HEK293 (cell line): Measurements from ENCODE around the gene KLHL30.

Experiments used
- CTCF ChIP-seq: fragments of 450-650 bp; formaldehyde crosslinking; IDR thresholded peaks from 2 replicates; pipeline ENCODE4 v1.5.1; 2016; ENCODE audit warnings: missing biosample characterization, missing genetic modification characterization
- ZBTB1 ChIP-seq: fragments of 450-650 bp; formaldehyde crosslinking; IDR thresholded peaks from 2 replicates; pipeline ENCODE4 v1.5.1; 2016; ENCODE audit warnings: missing biosample characterization, missing genetic modification characterization
- ZFHX2 ChIP-seq: fragments of 450-650 bp; formaldehyde crosslinking; conservative IDR thresholded peaks from 2 replicates; pipeline ENCODE4 v1.5.1; 2016; ENCODE audit warnings: missing biosample characterization, missing genetic modification characterization
- ZNF211 ChIP-seq: fragments of 450-650 bp; formaldehyde crosslinking; IDR thresholded peaks from 2 replicates; pipeline ENCODE4 v1.5.1; 2016; ENCODE audit warnings: low read depth, missing biosample characterization, missing genetic modification characterization
- ZNF350 ChIP-seq: fragments of 450-650 bp; formaldehyde crosslinking; IDR thresholded peaks from 2 replicates; pipeline ENCODE4 v1.5.0; 2017; ENCODE audit warnings: missing biosample characterization, mild to moderate bottlenecking, missing genetic modification characterization
- ZNF416 ChIP-seq: fragments of 450-650 bp; formaldehyde crosslinking; IDR thresholded peaks from 2 replicates; pipeline ENCODE4 v1.5.1; 2016; ENCODE audit warnings: missing biosample characterization, missing genetic modification characterization
- ZNF792 ChIP-seq: fragments of 450-650 bp; formaldehyde crosslinking; IDR thresholded peaks from 2 replicates; pipeline ENCODE4 v1.5.1; 2016; ENCODE audit warnings: missing biosample characterization, missing genetic modification characterization
- TF ChIP-seq, protein P1 (sequence below): fragments of 450-650 bp; formaldehyde crosslinking; IDR thresholded peaks from 2 replicates; pipeline ENCODE4 v1.5.1; 2016; ENCODE audit warnings: missing biosample characterization, missing genetic modification characterization

DNA sequence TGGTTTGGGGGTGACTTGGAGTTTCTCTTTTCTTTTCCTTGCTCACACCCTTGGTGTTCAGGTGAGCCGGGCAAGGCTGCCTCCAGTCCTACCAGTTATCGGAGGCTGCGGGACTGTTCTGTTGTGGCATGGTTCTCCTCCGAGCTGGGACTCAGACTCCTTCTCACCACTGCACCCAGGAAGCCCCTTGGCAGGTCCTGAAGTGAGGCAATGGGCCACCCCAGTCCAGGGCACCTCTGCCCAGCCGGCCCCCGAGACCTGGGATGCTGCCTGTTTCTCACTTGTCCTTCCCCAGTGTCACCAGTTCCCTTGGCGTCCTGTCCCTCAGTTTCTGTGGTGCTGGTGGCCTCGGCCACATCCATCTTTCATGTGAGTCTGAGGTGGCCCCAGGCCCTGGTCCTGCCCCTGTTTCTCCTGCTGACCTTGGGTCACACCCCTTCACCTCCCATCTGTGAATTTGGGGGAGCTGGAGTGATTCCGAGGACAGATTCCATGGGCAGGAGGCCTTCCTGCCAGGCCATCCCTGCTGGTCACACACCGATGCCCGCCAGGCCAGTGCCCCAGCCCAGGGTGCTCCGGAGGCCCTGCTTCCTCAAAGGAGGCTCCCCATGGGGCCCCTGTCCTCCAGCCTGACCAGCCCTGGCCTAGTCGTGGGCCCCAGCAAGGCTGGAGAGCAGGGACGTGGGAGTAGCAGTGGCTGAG is 6.6 kb upstream of the KLHL30 start:
- TF ChIP-seq ZNF416 (no peak), ZBTB1 (tag by site-specific recombination) (no peak), ZFHX2 (tag by site-specific recombination) (no peak), CTCF (tag by site-specific recombination) (no peak), ZNF350 (tag by site-specific recombination) (no peak), ZNF792 (tag by site-specific recombination) (no peak), ZNF211 (no peak)
- TF ChIP-seq, protein P1, sequence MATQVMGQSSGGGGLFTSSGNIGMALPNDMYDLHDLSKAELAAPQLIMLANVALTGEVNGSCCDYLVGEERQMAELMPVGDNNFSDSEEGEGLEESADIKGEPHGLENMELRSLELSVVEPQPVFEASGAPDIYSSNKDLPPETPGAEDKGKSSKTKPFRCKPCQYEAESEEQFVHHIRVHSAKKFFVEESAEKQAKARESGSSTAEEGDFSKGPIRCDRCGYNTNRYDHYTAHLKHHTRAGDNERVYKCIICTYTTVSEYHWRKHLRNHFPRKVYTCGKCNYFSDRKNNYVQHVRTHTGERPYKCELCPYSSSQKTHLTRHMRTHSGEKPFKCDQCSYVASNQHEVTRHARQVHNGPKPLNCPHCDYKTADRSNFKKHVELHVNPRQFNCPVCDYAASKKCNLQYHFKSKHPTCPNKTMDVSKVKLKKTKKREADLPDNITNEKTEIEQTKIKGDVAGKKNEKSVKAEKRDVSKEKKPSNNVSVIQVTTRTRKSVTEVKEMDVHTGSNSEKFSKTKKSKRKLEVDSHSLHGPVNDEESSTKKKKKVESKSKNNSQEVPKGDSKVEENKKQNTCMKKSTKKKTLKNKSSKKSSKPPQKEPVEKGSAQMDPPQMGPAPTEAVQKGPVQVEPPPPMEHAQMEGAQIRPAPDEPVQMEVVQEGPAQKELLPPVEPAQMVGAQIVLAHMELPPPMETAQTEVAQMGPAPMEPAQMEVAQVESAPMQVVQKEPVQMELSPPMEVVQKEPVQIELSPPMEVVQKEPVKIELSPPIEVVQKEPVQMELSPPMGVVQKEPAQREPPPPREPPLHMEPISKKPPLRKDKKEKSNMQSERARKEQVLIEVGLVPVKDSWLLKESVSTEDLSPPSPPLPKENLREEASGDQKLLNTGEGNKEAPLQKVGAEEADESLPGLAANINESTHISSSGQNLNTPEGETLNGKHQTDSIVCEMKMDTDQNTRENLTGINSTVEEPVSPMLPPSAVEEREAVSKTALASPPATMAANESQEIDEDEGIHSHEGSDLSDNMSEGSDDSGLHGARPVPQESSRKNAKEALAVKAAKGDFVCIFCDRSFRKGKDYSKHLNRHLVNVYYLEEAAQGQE (tag by site-specific recombination) = no peak
